Stimulated activated CD4-positive, alpha-beta T cell treated with anti-CD3 and anti-CD28 coated beads, Interleukin-4, amount 100 ng/mL, for 4 hours (primary cell): ENCODE data around the gene ALPG.

ENCODE experiments used
- DNase-seq, 2 experiments: peaks; one replicate each; pipeline ENCODE4 v3.0.0-alpha.2; 2020

The ALPG gene

DNA sequence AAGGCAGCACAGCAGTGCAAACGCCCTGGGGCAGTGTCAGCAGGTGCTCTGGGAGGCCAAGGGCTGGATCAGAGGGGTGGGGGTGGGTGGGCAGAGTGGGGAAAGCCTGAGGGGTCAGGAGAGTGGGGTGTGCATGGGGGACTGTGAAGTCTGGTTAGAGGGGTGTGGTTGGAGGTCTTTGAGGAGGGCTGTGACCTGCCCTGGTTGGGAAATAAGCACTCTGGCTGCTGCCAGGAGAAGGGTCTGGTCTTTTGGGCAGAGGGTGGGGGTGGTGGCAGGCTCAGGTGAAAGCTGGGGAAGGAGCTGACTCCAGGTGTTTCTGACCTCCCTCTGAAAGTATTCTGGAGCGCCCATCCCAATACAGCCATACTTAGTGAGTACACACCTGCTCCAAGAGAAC, 53.5 kb downstream of the ALPG start:
- DNase-seq: no peak
